ENCODE results near the gene HPSE2.
"Not testable (repeated sequence)": the region's sequence is repeated elsewhere in the genome, so short reads cannot be mapped to it uniquely, and the experiment has no call there.

DNA sequence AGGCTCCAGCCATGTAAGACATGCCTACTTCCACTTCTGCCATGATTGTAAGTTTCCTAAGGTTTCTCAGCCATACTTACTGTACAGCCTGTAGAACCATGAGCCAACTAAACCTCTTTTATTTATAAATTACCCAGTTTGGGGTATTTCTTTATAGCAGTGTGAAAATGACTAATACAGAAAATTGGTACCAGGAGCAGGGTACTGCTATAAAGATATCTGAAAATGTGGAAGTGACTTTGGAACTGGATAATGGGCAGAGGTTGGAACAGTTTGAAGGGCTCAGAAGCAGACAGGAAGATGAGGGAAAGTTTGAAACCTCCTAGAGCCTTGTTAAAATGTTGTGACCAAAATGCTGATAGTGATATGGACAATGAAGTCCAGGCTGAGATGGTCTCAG lies 12.2 kb upstream of the HPSE2 start:
- TF ChIP-seq EP300, CTCF, POLR2A, POLR2AphosphoS5 (IDR thresholded peaks at IDR 0.05): not testable (repeated sequence)
